Heart left ventricle (tissue), 13 donors: ENCODE results near the gene CCL22.

Experiments
- POLR2A ChIP-seq, 2 donors: fragments of 450-650 bp; IDR thresholded peaks; one replicate each; pipeline ENCODE4 v1.6.1; 2017; ENCODE audit warnings: antibody characterized with exemption in 2 of 2, mild to moderate bottlenecking in 2 of 2, moderate library complexity in 2 of 2
- TF ChIP-seq, protein P1 (sequence below), 12 donors: fragments of 200-600 bp; sonication (generic) in 4 of 12; IDR thresholded peaks; one replicate each; pipeline versions ENCODE4 v1.5.0 to v1.8.0; 2018 to 2022; ENCODE audit warnings: antibody characterized with exemption in 12 of 12, mild to moderate bottlenecking in 5 of 12
- donor health status: ischemic (EF 13 %, LVEDD 7.1; RV severe dilation, severe dysfunction).
- donor health status: DM: no; HTN: yes; CAD: no.
- donor health status: DM: no; HTN: no; CAD: no.
- donor health status: ischemic (EF 25% LVEDD 6.9; RV normal size, moderate dysfunction).
- donor health status: ischemic (EF 25% LVEDD 5.7; RV mildly dilated, moderate dysfunction).
- donor health status: ischemic (EF 35%, LVEDD 5.7; RV mildly dilated, moderate dysfunction).
- donor health status: nonischemic (EF 11% LVEDD 7.7; RV severe dilation, severe dysfunction).
- donor health status: DM: yes; HTN: yes; CAD: no.
- donor health status: PGD.
- donor health status: ischemic (EF 29% LVEDD 5.4; RV normal size, mild dysfunction).
- donor health status: nonischemic (EF 23%, LVEDD 6.1; RV moderate dilation, normal function).

DNA sequence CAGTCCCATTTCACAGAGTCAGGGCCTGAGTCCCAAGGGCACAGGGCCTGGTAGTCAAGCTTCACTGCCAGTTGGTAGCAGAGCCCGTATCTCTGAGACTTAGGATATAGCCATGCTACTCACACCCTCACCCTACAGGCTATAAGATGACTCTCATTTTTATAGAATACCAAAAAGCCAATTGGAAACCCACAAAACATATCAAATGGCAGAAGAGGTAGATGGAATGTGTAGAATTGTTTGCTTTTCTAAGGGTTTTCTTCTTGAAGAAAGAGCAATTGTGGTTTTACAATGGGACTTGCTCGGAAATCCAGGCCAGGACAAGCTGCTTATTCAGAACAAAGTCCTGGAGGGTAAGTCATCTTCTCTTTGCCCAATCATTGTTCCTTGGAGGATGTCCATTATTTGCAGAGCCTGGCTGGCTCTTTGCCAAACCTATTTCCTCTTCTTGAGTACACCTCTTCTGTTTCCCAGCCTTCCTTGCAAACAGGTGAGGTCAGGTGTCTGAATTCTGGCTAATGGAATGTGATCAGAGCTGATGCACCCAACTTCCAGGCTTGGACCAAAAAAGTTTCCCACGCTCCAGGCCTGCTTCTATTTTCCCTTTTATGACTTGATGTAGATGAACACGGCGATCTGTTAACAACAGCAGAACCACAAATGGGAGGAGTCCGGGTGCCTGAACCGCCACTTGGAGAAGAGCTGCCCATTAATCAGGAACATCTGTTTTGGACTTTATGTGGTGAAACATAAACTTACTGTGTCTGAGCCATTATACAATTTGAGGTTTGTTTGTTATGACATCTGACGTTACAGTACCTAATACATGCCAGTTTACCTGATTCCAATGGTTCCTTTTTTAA is 16.9 kb upstream of the CCL22 start:
- TF ChIP-seq, protein P1, sequence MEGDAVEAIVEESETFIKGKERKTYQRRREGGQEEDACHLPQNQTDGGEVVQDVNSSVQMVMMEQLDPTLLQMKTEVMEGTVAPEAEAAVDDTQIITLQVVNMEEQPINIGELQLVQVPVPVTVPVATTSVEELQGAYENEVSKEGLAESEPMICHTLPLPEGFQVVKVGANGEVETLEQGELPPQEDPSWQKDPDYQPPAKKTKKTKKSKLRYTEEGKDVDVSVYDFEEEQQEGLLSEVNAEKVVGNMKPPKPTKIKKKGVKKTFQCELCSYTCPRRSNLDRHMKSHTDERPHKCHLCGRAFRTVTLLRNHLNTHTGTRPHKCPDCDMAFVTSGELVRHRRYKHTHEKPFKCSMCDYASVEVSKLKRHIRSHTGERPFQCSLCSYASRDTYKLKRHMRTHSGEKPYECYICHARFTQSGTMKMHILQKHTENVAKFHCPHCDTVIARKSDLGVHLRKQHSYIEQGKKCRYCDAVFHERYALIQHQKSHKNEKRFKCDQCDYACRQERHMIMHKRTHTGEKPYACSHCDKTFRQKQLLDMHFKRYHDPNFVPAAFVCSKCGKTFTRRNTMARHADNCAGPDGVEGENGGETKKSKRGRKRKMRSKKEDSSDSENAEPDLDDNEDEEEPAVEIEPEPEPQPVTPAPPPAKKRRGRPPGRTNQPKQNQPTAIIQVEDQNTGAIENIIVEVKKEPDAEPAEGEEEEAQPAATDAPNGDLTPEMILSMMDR (IDR thresholded peaks at IDR 0.05), result no peak
- TF ChIP-seq POLR2A (IDR thresholded peaks at IDR 0.05), result no peak
